Spinal cord (tissue), 10 donors: Measurements from ENCODE around the gene HOXC5. TPM values are rescaled to one million over a fixed set of nuclear protein-coding genes. Genes with fewer than 3 reads are reported as not detected.
"Not testable (repeated sequence)": the region's sequence is repeated elsewhere in the genome, so short reads cannot be mapped to it uniquely, and the experiment has no call there.

ENCODE experiments used
- DNase-seq, 6 donors: peaks; one replicate each; pipeline versions ENCODE4 v3.0.0 to v3.0.0-alpha.2; 2013 to 2015; ENCODE audit warnings: low spot score in 6 of 6, low read depth in 4 of 6
- H3K27ac ChIP-seq: one replicate; pipeline ENCODE4 v1.5.1; 2013; ENCODE audit warnings: low read depth, low read length, control low read depth
- H3K27me3 ChIP-seq: one replicate; pipeline ENCODE4 v1.6.1; 2013; ENCODE audit warnings: low read length; ENCODE audit not compliant: control insufficient read depth, insufficient read depth
- H3K36me3 ChIP-seq: one replicate; pipeline ENCODE4 v1.6.1; 2013; ENCODE audit warnings: low read length; ENCODE audit not compliant: control insufficient read depth, insufficient read depth
- H3K4me1 ChIP-seq: one replicate; pipeline ENCODE4 v1.6.1; 2013; ENCODE audit warnings: low read length; ENCODE audit not compliant: control insufficient read depth, insufficient read depth
- H3K4me3 ChIP-seq: one replicate; pipeline ENCODE4 v1.5.1; 2013; ENCODE audit warnings: low read depth, low read length, control low read depth
- H3K9me3 ChIP-seq: one replicate; pipeline ENCODE4 v1.6.1; 2013; ENCODE audit warnings: low read length; ENCODE audit not compliant: control insufficient read depth, insufficient read depth
- WGBS: methylation state at CpG from one replicate; pipeline ENCODE4 v1.1.5; 2013; ENCODE audit warnings: missing lambda C conversion rate; ENCODE audit not compliant: insufficient coverage; 5-methylcytosine and 5-hydroxymethylcytosine counted together
- polyA plus RNA-seq, 2 donors: library from polyadenylated mRNA; unstranded; fragments of 120-200 nt; gene quantifications; one replicate each; pipeline ENCODE4 v1.2.1, GENCODE V29; 2013; ENCODE audit not compliant: insufficient read length in 2 of 2
- small RNA-seq: library from RNA; depleted of rRNA; stranded (forward); fragments of <200 nt; gene quantifications from one replicate; pipeline ENCODE3, GENCODE V24; 2014; ENCODE audit warnings: low replicate concordance
- total RNA-seq, 2 donors: library from RNA; depleted of rRNA in 1 of 2; stranded (reverse); fragments of 120-200 nt in 1 of 2; fragments of >200 nt in 1 of 2; gene quantifications; one replicate each; pipeline versions ENCODE4 v1.2.3 to v1.2.4, GENCODE V29; 2013 to 2014
- donor health status: healthy.

The HOXC5 gene
- total and polyA plus RNA-seq, 4 donors, result 2.4 to 16.3 (median 8.1) TPM

GRCh38 chr12:54077843-54078242 is 45.0 kb downstream of the HOXC5 start:
- not testable (repeated sequence) for H3K9me3 ChIP-seq

GRCh38 chr12:54079115-54079514 is 46.3 kb downstream of the HOXC5 start:
- H3K27ac ChIP-seq, result peak overlapping the region; percentile 94
- DNase-seq, result peak in 2 of 6 donors; percentile 47 to 66
- H3K36me3 ChIP-seq, H3K9me3 ChIP-seq, H3K27me3 ChIP-seq: not testable (repeated sequence)
- H3K4me3 ChIP-seq, result peak overlapping the region; percentile 21
- WGBS, result 18% methylated on average over 8 of the region's 9 CpGs
- H3K4me1 ChIP-seq, result peaks cover 36% of the 10 kb centered on the region

More at GRCh38 chr12:54077843-54078242, 45.0 kb downstream of the HOXC5 start:
- Histone ChIP-seq H3K27ac (peak overlapping the region; percentile 90), H3K4me1 (peaks cover 32% of the 10 kb centered on the region), H3K4me3 (peak overlapping the region; percentile 29)
- not testable (repeated sequence) for H3K36me3 ChIP-seq, H3K27me3 ChIP-seq
- DNase-seq, result peak in 2 of 6 donors; percentile 37 to 70
- 42% methylated on average over 7 of the region's 10 CpGs for WGBS

GRCh38 chr12:54080008-54080924 is 47.4 kb downstream of the HOXC5 start:
- H3K4me1 ChIP-seq, result peaks cover 36% of the 10 kb centered on the region
- DNase-seq, result peak in 2 of 6 donors; percentile 35 to 54
- not testable (repeated sequence) for H3K27me3 ChIP-seq, H3K36me3 ChIP-seq, H3K9me3 ChIP-seq
- peak overlapping the region; percentile 94 for H3K27ac ChIP-seq
- 25% methylated on average over 14 of the region's 19 CpGs for WGBS
- H3K4me3 ChIP-seq, result peak overlapping the region; percentile 21

GRCh38 chr12:54081053-54081514 is 48.2 kb downstream of the HOXC5 start:
- H3K27me3 ChIP-seq, H3K36me3 ChIP-seq, H3K9me3 ChIP-seq: not testable (repeated sequence)
- peaks cover 31% of the 10 kb centered on the region for H3K4me1 ChIP-seq
- H3K4me3 ChIP-seq, result peak overlapping the region; percentile 21
- peak in 2 of 6 donors; percentile 54 to 82 for DNase-seq
- WGBS, result 13% methylated on average over 8 of the region's 16 CpGs
- H3K27ac ChIP-seq, result peak overlapping the region; percentile 94

GRCh38 chr12:54081581-54082396 is 48.9 kb downstream of the HOXC5 start:
- not testable (repeated sequence) for H3K9me3 ChIP-seq, H3K27me3 ChIP-seq, H3K36me3 ChIP-seq
- peak in 2 of 6 donors; percentile 54 to 78 for DNase-seq
- 10% methylated on average over 18 of the region's 35 CpGs for WGBS
- peaks cover 30% of the 10 kb centered on the region for H3K4me1 ChIP-seq
- H3K27ac ChIP-seq, result peak overlapping the region; percentile 94
- H3K4me3 ChIP-seq, result peak overlapping the region; percentile 16

GRCh38 chr12:54082397-54082892 is 49.6 kb downstream of the HOXC5 start:
- 0% methylated on average over 11 of the region's 36 CpGs for WGBS
- H3K4me1 ChIP-seq, result peaks cover 24% of the 10 kb centered on the region
- peak overlapping the region; percentile 94 for H3K27ac ChIP-seq
- H3K9me3 ChIP-seq, result no peaks in the 10 kb centered on the region
- no peaks in the 10 kb centered on the region for H3K36me3 ChIP-seq
- no peaks in the 10 kb centered on the region for H3K27me3 ChIP-seq
- peak in 2 of 6 donors; percentile 75 to 94 for DNase-seq
- H3K4me3 ChIP-seq, result peak overlapping the region; percentile 16

Small RNA genes lying within 50 kb of the gene (small RNA-seq; reads per million reads assigned to genes)
- gene HOXC5 (0.06 reads per million), gene MIR196A2 (154 reads per million, percentile 98 among the genes with 10 or more reads in this experiment), gene MIR615 (31.0 reads per million, percentile 97 among the genes with 10 or more reads in this experiment)

Other genes with a start within 250 kb of the HOXC5 start
- gene HOXC13, start 94.2 kb upstream of the HOXC5 start, total RNA-seq, result under 1 TPM in 1 of 2 donors, not detected in 1; 0.10 TPM
- gene HOXC13, start 94.2 kb upstream of the HOXC5 start, polyA plus RNA-seq, result not detected
- gene HOXC12, start 78.1 kb upstream of the HOXC5 start, total RNA-seq, result 1 to 10 TPM in 1 of 2 donors, not detected in 1; 2.3 TPM
- not detected for gene HOXC12, start 78.1 kb upstream of the HOXC5 start, polyA plus RNA-seq
- 1 to 10 TPM in 1 of 2 donors, not detected in 1; 1.5 TPM for gene HOXC11, start 59.9 kb upstream of the HOXC5 start, total RNA-seq
- gene HOXC11, start 59.9 kb upstream of the HOXC5 start, polyA plus RNA-seq, result not detected
- under 1 TPM in 1 of 2 donors, not detected in 1; 0.59 TPM for gene HOTAIR, start 58.1 kb upstream of the HOXC5 start, total RNA-seq
- gene HOTAIR, start 58.1 kb upstream of the HOXC5 start, polyA plus RNA-seq, result not detected
- 1 to 10 TPM in 1 of 2 donors, not detected in 1; 9.2 TPM for gene HOXC10, start 47.9 kb upstream of the HOXC5 start, total RNA-seq
- gene HOXC10, start 47.9 kb upstream of the HOXC5 start, polyA plus RNA-seq, result under 1 TPM in 1 of 2 donors, not detected in 1; 0.81 TPM
- gene HOXC9, start 32.9 kb upstream of the HOXC5 start, total RNA-seq, result 10 to 100 TPM in 1 of 2 donors, 1 to 10 TPM in 1; 8.5 to 14.2 TPM
- gene HOXC9, start 32.9 kb upstream of the HOXC5 start, polyA plus RNA-seq, result 10 to 100 TPM in 1 of 2 donors, 1 to 10 TPM in 1; 1.6 to 17.9 TPM
- gene HOXC8, start 24.1 kb upstream of the HOXC5 start, total RNA-seq, result 1 to 10 TPM; 5.3 to 8.4 TPM
- gene HOXC8, start 24.1 kb upstream of the HOXC5 start, polyA plus RNA-seq, result 100 to 1,000 TPM in 1 of 2 donors, 10 to 100 TPM in 1; 64.3 to 158 TPM
- gene HOXC6, start 4.6 kb upstream of the HOXC5 start, total RNA-seq, result 10 to 100 TPM in 1 of 2 donors, 1 to 10 TPM in 1; 6.6 to 10.3 TPM
- 100 to 1,000 TPM; 111 to 114 TPM for gene HOXC6, start 4.6 kb upstream of the HOXC5 start, polyA plus RNA-seq
- gene HOXC4, start 20.8 kb downstream of the HOXC5 start, total RNA-seq, result 10 to 100 TPM in 1 of 2 donors, 1 to 10 TPM in 1; 10.0 to 10.3 TPM
- 100 to 1,000 TPM in 1 of 2 donors, 10 to 100 TPM in 1; 98.7 to 100 TPM for gene HOXC4, start 20.8 kb downstream of the HOXC5 start, polyA plus RNA-seq
- 10 to 100 TPM; 28.7 to 32.0 TPM for gene SMUG1, start 155.9 kb downstream of the HOXC5 start, total RNA-seq
- gene SMUG1, start 155.9 kb downstream of the HOXC5 start, polyA plus RNA-seq, result 10 to 100 TPM; 35.9 to 42.4 TPM
- 100 to 1,000 TPM; 114 to 134 TPM for gene CBX5, start 247.1 kb downstream of the HOXC5 start, total RNA-seq
- 100 to 1,000 TPM; 127 to 138 TPM for gene CBX5, start 247.1 kb downstream of the HOXC5 start, polyA plus RNA-seq
- 100 to 1,000 TPM; 354 to 488 TPM for gene HNRNPA1, start 247.7 kb downstream of the HOXC5 start, total RNA-seq
- gene HNRNPA1, start 247.7 kb downstream of the HOXC5 start, polyA plus RNA-seq, result 1,000 to 10,000 TPM; 1,520 to 1,571 TPM